ENCODE measurements around the gene CEMIP. TPM values are rescaled to one million over a fixed set of nuclear protein-coding genes. Genes with fewer than 3 reads are reported as not detected.

CEMIP gene
- total and polyA plus RNA-seq, 11 donors = 0.04 to 9.6 (median 0.19) TPM

- Histone ChIP-seq H3K4me1 (peaks cover 0 to 2% (median 0%) of the 10 kb centered on the region in 12 donors), H3K36me3 (peaks cover 0 to 25% (median 3%) of the 10 kb centered on the region in 9 donors), H3K27me3 (no peaks in the 10 kb centered on the region), H3K27ac (no peak overlapping the region), H3K9me3 (peaks cover 0 to 7% (median 0%) of the 10 kb centered on the region in 12 donors), H3K4me3 (no peak overlapping the region)
- ATAC-seq (no peak), DNase-seq (no peak)
- intact Hi-C loops (cut with DNase I) = loop anchor here in 1 of 10 donors (10.0 kb wide), 1 partner anchor 55 kb away; no protein-coding TSS in a partner anchor
- no peak for TF ChIP-seq POLR2A (IDR thresholded peaks at IDR 0.05)
- TF ChIP-seq, protein P1, sequence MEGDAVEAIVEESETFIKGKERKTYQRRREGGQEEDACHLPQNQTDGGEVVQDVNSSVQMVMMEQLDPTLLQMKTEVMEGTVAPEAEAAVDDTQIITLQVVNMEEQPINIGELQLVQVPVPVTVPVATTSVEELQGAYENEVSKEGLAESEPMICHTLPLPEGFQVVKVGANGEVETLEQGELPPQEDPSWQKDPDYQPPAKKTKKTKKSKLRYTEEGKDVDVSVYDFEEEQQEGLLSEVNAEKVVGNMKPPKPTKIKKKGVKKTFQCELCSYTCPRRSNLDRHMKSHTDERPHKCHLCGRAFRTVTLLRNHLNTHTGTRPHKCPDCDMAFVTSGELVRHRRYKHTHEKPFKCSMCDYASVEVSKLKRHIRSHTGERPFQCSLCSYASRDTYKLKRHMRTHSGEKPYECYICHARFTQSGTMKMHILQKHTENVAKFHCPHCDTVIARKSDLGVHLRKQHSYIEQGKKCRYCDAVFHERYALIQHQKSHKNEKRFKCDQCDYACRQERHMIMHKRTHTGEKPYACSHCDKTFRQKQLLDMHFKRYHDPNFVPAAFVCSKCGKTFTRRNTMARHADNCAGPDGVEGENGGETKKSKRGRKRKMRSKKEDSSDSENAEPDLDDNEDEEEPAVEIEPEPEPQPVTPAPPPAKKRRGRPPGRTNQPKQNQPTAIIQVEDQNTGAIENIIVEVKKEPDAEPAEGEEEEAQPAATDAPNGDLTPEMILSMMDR (IDR thresholded peaks at IDR 0.05) = no peak
- WGBS, 4 donors = 92 to 96% (median 96%) methylated on average over 6 of the region's 6 CpGs
These were observed 29.6 kb upstream of the CEMIP start for GRCh38 chr15:80749589-80749988.

DNA sequence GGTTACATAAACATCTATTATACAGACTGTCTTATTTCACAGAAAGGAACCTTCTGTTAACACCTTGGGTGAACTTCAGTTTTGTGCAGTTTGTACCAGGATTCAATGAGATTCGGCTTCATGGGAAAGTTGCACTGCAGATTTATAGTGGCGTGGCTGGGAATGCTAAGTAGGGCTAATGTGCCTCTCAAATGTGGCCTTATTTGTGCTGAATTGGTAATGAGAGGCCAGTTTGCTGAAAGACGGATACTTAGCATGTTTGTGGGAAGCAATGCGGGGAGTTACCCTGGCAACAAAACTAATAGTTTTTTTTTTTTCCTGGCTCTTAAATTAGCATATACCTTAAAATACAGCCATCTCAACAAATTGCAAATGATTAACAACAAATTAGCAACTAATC lies 28.6 kb upstream of the CEMIP start:
- DNase-seq = no peak
- peaks cover 0 to 25% (median 3%) of the 10 kb centered on the region in 9 donors for H3K36me3 ChIP-seq
- WGBS, 4 donors = 95 to 99% (median 97%) methylated on average over 4 of the region's 4 CpGs
- intact Hi-C loops (cut with DNase I) = no loop called here
- ATAC-seq = no peak
- no peak overlapping the region for H3K27ac ChIP-seq
- no peaks in the 10 kb centered on the region for H3K27me3 ChIP-seq
- TF ChIP-seq POLR2A (IDR thresholded peaks at IDR 0.05) = no peak
- TF ChIP-seq, protein P1 (IDR thresholded peaks at IDR 0.05) = no peak
- peaks cover 0 to 6% (median 0%) of the 10 kb centered on the region in 12 donors for H3K9me3 ChIP-seq
- no peak overlapping the region for H3K4me3 ChIP-seq
- H3K4me1 ChIP-seq = no peaks in the 10 kb centered on the region

- Histone ChIP-seq H3K27me3 (no peaks in the 10 kb centered on the region), H3K9me3 (no peaks in the 10 kb centered on the region), H3K4me1 (no peaks in the 10 kb centered on the region), H3K4me3 (no peak overlapping the region), H3K27ac (no peak overlapping the region), H3K36me3 (peaks cover 0 to 25% (median 3%) of the 10 kb centered on the region in 9 donors)
- TF ChIP-seq POLR2A (IDR thresholded peaks at IDR 0.05) = no peak
- TF ChIP-seq, protein P1 (IDR thresholded peaks at IDR 0.05) = no peak
- DNase-seq = no peak
- intact Hi-C loops (cut with DNase I) = no loop called here
- no peak for ATAC-seq
- WGBS, 4 donors = 77 to 79% (median 78%) methylated on average over 4 of the region's 4 CpGs
These were observed 27.0 kb upstream of the CEMIP start for GRCh38 chr15:80752204-80752603.

GRCh38 chr15:80753161-80753560 lies 26.0 kb upstream of the CEMIP start:
- H3K4me1 ChIP-seq = no peaks in the 10 kb centered on the region
- H3K27me3 ChIP-seq = no peaks in the 10 kb centered on the region
- DNase-seq (no peak), ATAC-seq (no peak)
- TF ChIP-seq, protein P1 (IDR thresholded peaks at IDR 0.05) = no peak
- TF ChIP-seq POLR2A (IDR thresholded peaks at IDR 0.05) = no peak
- H3K4me3 ChIP-seq = no peak overlapping the region
- WGBS, 4 donors = 42 to 66% (median 53%) methylated on average over 2 of the region's 2 CpGs
- H3K27ac ChIP-seq = no peak overlapping the region
- intact Hi-C loops (cut with DNase I) = no loop called here
- H3K36me3 ChIP-seq = peaks cover 0 to 25% (median 3%) of the 10 kb centered on the region in 9 donors
- no peaks in the 10 kb centered on the region for H3K9me3 ChIP-seq
